SK-N-MC (cell line): Measurements from ENCODE around the gene QSOX2.

Source experiments
- DNase-seq: peaks from one replicate; pipeline ENCODE4 v3.0.0-alpha.2; 2011; ENCODE audit warnings: low read depth, low spot score
- H3K27ac ChIP-seq: fragments of 200-600 bp; sonication (generic); 2 replicates; pipeline ENCODE4 v1.5.1; 2016; ENCODE audit warnings: mixed run types
- H3K36me3 ChIP-seq: fragments of 200-600 bp; sonication (generic); 2 replicates; pipeline ENCODE4 v1.6.1; 2017; ENCODE audit warnings: antibody characterized with exemption, low read length, mixed read lengths; ENCODE audit not compliant: insufficient read depth
- H3K4me3 ChIP-seq: fragments of 200-600 bp; sonication (generic); 2 replicates; pipeline ENCODE4 v1.5.1; 2016
- H3K9ac ChIP-seq: fragments of 200-600 bp; sonication (generic); 2 replicates; pipeline ENCODE4 v1.8.0; 2017; ENCODE audit warnings: mixed run types, mixed read lengths; ENCODE audit not compliant: insufficient read length
- H3K9me3 ChIP-seq: fragments of 200-600 bp; sonication (generic); 2 replicates; pipeline ENCODE4 v1.6.1; 2017; ENCODE audit warnings: low read depth, mild to moderate bottlenecking, antibody characterized with exemption, low read length, moderate library complexity, mixed read lengths
- EZH2 ChIP-seq: fragments of 200-600 bp; sonication (generic); IDR thresholded peaks from one replicate; pipeline ENCODE4 v1.6.1; 2017; ENCODE audit warnings: antibody characterized with exemption
- FOXP2 ChIP-seq: optimal IDR thresholded peaks from 2 replicates; pipeline ENCODE3; 2011; ENCODE audit warnings: mild to moderate bottlenecking, moderate library complexity; ENCODE audit not compliant: insufficient read depth; ENCODE audit errors: extremely low read length, control extremely low read depth
- POLR2AphosphoS5 ChIP-seq: IDR thresholded peaks from 2 replicates; pipeline ENCODE4 v1.6.1; 2012; ENCODE audit warnings: mild to moderate bottlenecking, low read depth, low read length, borderline replicate concordance

Gene QSOX2

GRCh38 chr9:136232969-136233368, 12.6 kb downstream of the QSOX2 start:
- no peak for DNase-seq
- Histone ChIP-seq H3K4me3 (no peak overlapping the region), H3K36me3 (peaks cover 11% of the 10 kb centered on the region; the same call in 1 of the 2 replicates), H3K9ac (no peak overlapping the region), H3K27ac (0 out of 2 replicates have a peak overlapping the region, but pooled peaks have one; percentile 3), H3K9me3 (no peaks in the 10 kb centered on the region)
- TF ChIP-seq EZH2 (no peak), FOXP2 (no peak), POLR2AphosphoS5 (no peak)

- no peak for DNase-seq
- Histone ChIP-seq H3K9me3 (no peaks in the 10 kb centered on the region), H3K27ac (no peak overlapping the region), H3K4me3 (no peak overlapping the region), H3K9ac (no peak overlapping the region), H3K36me3 (peaks cover 7% of the 10 kb centered on the region; the same call in 1 of the 2 replicates)
- TF ChIP-seq FOXP2 (no peak), POLR2AphosphoS5 (no peak), EZH2 (no peak)
Observed at GRCh38 chr9:136231478-136232297, 13.9 kb downstream of the QSOX2 start.

- Histone ChIP-seq H3K36me3 (peaks cover 8% of the 10 kb centered on the region; the same call in 1 of the 2 replicates), H3K27ac (no peak overlapping the region), H3K9me3 (no peaks in the 10 kb centered on the region), H3K4me3 (no peak overlapping the region), H3K9ac (no peak overlapping the region)
- TF ChIP-seq EZH2 = no peak
- TF ChIP-seq POLR2AphosphoS5 = no peak
- TF ChIP-seq FOXP2 = no peak
- no peak for DNase-seq
Observed at GRCh38 chr9:136230773-136231172, 14.8 kb downstream of the QSOX2 start.

GRCh38 chr9:136230365-136230764, 15.2 kb downstream of the QSOX2 start:
- DNase-seq = no peak
- Histone ChIP-seq H3K9ac (no peak overlapping the region), H3K27ac (no peak overlapping the region), H3K4me3 (no peak overlapping the region), H3K36me3 (peaks cover 7% of the 10 kb centered on the region; the same call in 1 of the 2 replicates), H3K9me3 (no peaks in the 10 kb centered on the region)
- TF ChIP-seq FOXP2 (no peak), EZH2 (no peak), POLR2AphosphoS5 (no peak)

GRCh38 chr9:136229096-136230065, 16.2 kb downstream of the QSOX2 start:
- TF ChIP-seq EZH2 (no peak), FOXP2 (no peak), POLR2AphosphoS5 (no peak)
- H3K9me3 ChIP-seq = no peaks in the 10 kb centered on the region
- DNase-seq = no peak
- H3K4me3 ChIP-seq = no peak overlapping the region
- no peak overlapping the region for H3K27ac ChIP-seq
- no peak overlapping the region for H3K9ac ChIP-seq
- H3K36me3 ChIP-seq = peaks cover 7% of the 10 kb centered on the region; the same call in 1 of the 2 replicates

GRCh38 chr9:136228107-136228875, 17.3 kb downstream of the QSOX2 start:
- no peak for TF ChIP-seq FOXP2
- TF ChIP-seq EZH2 = no peak
- no peak for TF ChIP-seq POLR2AphosphoS5

GRCh38 chr9:136226680-136227407, 18.8 kb downstream of the QSOX2 start:
- Histone ChIP-seq H3K9ac (no peak overlapping the region), H3K9me3 (no peaks in the 10 kb centered on the region), H3K27ac (no peak overlapping the region), H3K36me3 (peaks cover 22% of the 10 kb centered on the region; the same call in 1 of the 2 replicates), H3K4me3 (no peak overlapping the region)
- TF ChIP-seq FOXP2 (no peak), POLR2AphosphoS5 (no peak), EZH2 (no peak)
- no peak for DNase-seq

More at GRCh38 chr9:136228107-136228875, 17.3 kb downstream of the QSOX2 start:
- Histone ChIP-seq H3K36me3 (peaks cover 16% of the 10 kb centered on the region; the same call in 1 of the 2 replicates), H3K9me3 (no peaks in the 10 kb centered on the region), H3K4me3 (no peak overlapping the region), H3K27ac (no peak overlapping the region), H3K9ac (no peak overlapping the region)
- DNase-seq = no peak
